ENCODE results near the gene SYNDIG1. TPM values are rescaled to one million over a fixed set of nuclear protein-coding genes. Genes with fewer than 3 reads are reported as not detected.

Gene SYNDIG1
- total RNA-seq, 1 experiment from 2014 or later: not detected

DNA sequence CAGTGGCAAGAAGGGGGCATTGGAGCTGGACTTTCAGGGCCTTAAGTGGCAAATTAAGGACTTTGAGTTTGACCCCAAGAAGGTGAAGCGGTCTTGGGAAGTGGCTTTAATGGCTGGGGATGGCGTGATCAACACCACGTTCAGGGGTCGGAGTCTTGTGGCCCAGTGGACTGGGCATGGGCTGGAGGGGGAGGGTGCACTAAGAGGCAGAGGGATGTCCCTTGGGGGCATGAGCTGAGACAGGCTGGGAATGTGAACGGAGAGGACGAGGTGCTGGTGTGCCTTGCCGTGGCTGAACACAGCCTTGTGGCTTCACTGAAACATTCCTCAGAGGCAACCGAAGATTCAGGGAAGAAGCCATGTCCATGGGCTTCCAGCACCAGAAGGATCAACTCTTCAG lies 227.0 kb downstream of the SYNDIG1 start:
- Histone ChIP-seq H3K9me3 (no peaks in the 10 kb centered on the region), H3K36me3 (ENCODE audit: control insufficient read depth, insufficient read depth, low read length) (no peaks in the 10 kb centered on the region), H3K4me3 (ENCODE audit: low read depth, low read length) (no peak overlapping the region), H3K27me3 (replicated peaks; ENCODE audit: control insufficient read depth, insufficient read depth, low read length) (no peaks in the 10 kb centered on the region), H3K4me1 (no peaks in the 10 kb centered on the region)
- no peaks in the 10 kb centered on the region for H3K9me3 Mint-ChIP-seq (ENCODE audit: unreplicated experiment)
- ChIA-PET POLR2A (no interaction called here), CTCF (no interaction called here)
- no TSS peak for BruUV-seq (replicated peaks)
- no peak overlapping the region for H3K27ac Mint-ChIP-seq (ENCODE audit: unreplicated experiment)
- no peaks in the 10 kb centered on the region for H3K4me1 Mint-ChIP-seq (ENCODE audit: low read depth, unreplicated experiment)
- H3K4me3 Mint-ChIP-seq (ENCODE audit: unreplicated experiment): no peak overlapping the region
- intact Hi-C loops (cut with micrococcal nuclease; ENCODE audit: unreplicated experiment): no loop called here
- DNase-seq: no peak
- H3K27me3 Mint-ChIP-seq (ENCODE audit: insufficient read depth, unreplicated experiment): peaks cover 21% of the 10 kb centered on the region
- TF ChIP-seq, protein P1, sequence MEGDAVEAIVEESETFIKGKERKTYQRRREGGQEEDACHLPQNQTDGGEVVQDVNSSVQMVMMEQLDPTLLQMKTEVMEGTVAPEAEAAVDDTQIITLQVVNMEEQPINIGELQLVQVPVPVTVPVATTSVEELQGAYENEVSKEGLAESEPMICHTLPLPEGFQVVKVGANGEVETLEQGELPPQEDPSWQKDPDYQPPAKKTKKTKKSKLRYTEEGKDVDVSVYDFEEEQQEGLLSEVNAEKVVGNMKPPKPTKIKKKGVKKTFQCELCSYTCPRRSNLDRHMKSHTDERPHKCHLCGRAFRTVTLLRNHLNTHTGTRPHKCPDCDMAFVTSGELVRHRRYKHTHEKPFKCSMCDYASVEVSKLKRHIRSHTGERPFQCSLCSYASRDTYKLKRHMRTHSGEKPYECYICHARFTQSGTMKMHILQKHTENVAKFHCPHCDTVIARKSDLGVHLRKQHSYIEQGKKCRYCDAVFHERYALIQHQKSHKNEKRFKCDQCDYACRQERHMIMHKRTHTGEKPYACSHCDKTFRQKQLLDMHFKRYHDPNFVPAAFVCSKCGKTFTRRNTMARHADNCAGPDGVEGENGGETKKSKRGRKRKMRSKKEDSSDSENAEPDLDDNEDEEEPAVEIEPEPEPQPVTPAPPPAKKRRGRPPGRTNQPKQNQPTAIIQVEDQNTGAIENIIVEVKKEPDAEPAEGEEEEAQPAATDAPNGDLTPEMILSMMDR (IDR thresholded peaks at IDR 0.05; ENCODE audit: insufficient read depth in 1 of 2, low read depth in 1 of 2, low read length in 1 of 2, severe bottlenecking in 1 of 2, unreplicated experiment in 1 of 2): no peak
- H3K36me3 Mint-ChIP-seq (ENCODE audit: insufficient read depth, unreplicated experiment): no peaks in the 10 kb centered on the region

DNA sequence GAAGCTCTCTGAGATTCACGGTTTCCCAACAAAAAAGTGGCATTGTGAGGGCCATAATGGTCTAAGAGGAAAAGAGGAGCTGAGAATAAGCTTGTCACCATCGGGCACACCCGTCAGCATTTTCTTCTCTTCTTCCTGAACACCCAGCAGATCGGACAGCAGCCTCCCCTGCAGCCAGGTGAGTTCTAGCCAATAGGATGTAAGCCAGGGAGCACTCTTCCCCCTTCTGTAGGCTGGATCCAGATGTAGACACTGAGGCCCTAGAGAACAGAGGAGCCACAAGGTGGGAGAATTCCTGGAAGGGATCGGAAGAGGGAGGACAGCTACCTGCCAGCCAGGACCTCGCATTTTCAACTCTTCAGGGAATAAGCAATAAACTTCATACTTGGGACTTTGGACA lies 228.0 kb downstream of the SYNDIG1 start:
- ChIA-PET POLR2A (no interaction called here), CTCF (no interaction called here)
- Mint-ChIP-seq H3K9me3 (ENCODE audit: unreplicated experiment) (no peaks in the 10 kb centered on the region), H3K4me3 (ENCODE audit: unreplicated experiment) (no peak overlapping the region), H3K27me3 (ENCODE audit: insufficient read depth, unreplicated experiment) (peaks cover 16% of the 10 kb centered on the region), H3K4me1 (ENCODE audit: low read depth, unreplicated experiment) (no peaks in the 10 kb centered on the region), H3K36me3 (ENCODE audit: insufficient read depth, unreplicated experiment) (no peaks in the 10 kb centered on the region), H3K27ac (ENCODE audit: unreplicated experiment) (no peak overlapping the region)
- H3K9me3 ChIP-seq: no peaks in the 10 kb centered on the region
- no peak overlapping the region for H3K4me3 ChIP-seq (ENCODE audit: low read depth, low read length)
- no peaks in the 10 kb centered on the region for H3K4me1 ChIP-seq
- no TSS peak for BruUV-seq (replicated peaks)
- intact Hi-C loops (cut with micrococcal nuclease; ENCODE audit: unreplicated experiment): no loop called here
- no peaks in the 10 kb centered on the region for H3K27me3 ChIP-seq (replicated peaks; ENCODE audit: control insufficient read depth, insufficient read depth, low read length)
- TF ChIP-seq, protein P1 (IDR thresholded peaks at IDR 0.05; ENCODE audit: insufficient read depth in 1 of 2, low read depth in 1 of 2, low read length in 1 of 2, severe bottlenecking in 1 of 2, unreplicated experiment in 1 of 2): no peak
- no peak for DNase-seq
- no peaks in the 10 kb centered on the region for H3K36me3 ChIP-seq (ENCODE audit: control insufficient read depth, insufficient read depth, low read length)

DNA sequence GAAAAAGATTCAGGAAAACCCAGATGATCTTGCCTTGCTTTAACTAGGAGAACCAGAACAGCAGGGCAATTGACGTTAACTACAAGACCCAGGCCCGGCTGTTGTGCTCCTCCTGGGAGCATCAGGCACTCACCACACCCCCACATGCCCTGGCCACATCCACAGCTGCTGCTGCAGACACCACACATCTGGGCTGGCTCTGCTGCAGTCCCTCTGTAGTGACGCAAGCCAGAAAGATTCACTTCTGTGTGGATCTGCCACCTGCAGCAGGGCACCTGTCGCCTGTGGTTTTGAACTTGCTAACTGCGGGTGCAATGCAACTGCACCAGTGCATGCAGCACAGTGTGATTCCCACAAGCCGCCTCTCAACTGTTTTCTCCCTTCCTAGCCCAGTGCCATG lies 228.8 kb downstream of the SYNDIG1 start:
- no peaks in the 10 kb centered on the region for H3K4me1 ChIP-seq
- H3K36me3 Mint-ChIP-seq (ENCODE audit: insufficient read depth, unreplicated experiment): no peaks in the 10 kb centered on the region
- H3K4me1 Mint-ChIP-seq (ENCODE audit: low read depth, unreplicated experiment): no peaks in the 10 kb centered on the region
- no TSS peak for BruUV-seq (replicated peaks)
- no peaks in the 10 kb centered on the region for H3K9me3 ChIP-seq
- intact Hi-C loops (cut with micrococcal nuclease; ENCODE audit: unreplicated experiment): no loop called here
- no peak overlapping the region for H3K27ac Mint-ChIP-seq (ENCODE audit: unreplicated experiment)
- H3K4me3 ChIP-seq (ENCODE audit: low read depth, low read length): no peak overlapping the region
- peaks cover 16% of the 10 kb centered on the region for H3K27me3 Mint-ChIP-seq (ENCODE audit: insufficient read depth, unreplicated experiment)
- no peak overlapping the region for H3K4me3 Mint-ChIP-seq (ENCODE audit: unreplicated experiment)
- 0 out of 2 replicates have a peak, but pooled peaks cover 1% of the 10 kb centered on the region for H3K27me3 ChIP-seq (replicated peaks; ENCODE audit: control insufficient read depth, insufficient read depth, low read length)
- TF ChIP-seq, protein P1 (IDR thresholded peaks at IDR 0.05; ENCODE audit: insufficient read depth in 1 of 2, low read depth in 1 of 2, low read length in 1 of 2, severe bottlenecking in 1 of 2, unreplicated experiment in 1 of 2): no peak
- no peaks in the 10 kb centered on the region for H3K9me3 Mint-ChIP-seq (ENCODE audit: unreplicated experiment)
- ChIA-PET CTCF (no interaction called here), POLR2A (no interaction called here)
- no peaks in the 10 kb centered on the region for H3K36me3 ChIP-seq (ENCODE audit: control insufficient read depth, insufficient read depth, low read length)
- no peak for DNase-seq
